Measurements from ENCODE around the gene SEC14L1.

Gene SEC14L1

DNA sequence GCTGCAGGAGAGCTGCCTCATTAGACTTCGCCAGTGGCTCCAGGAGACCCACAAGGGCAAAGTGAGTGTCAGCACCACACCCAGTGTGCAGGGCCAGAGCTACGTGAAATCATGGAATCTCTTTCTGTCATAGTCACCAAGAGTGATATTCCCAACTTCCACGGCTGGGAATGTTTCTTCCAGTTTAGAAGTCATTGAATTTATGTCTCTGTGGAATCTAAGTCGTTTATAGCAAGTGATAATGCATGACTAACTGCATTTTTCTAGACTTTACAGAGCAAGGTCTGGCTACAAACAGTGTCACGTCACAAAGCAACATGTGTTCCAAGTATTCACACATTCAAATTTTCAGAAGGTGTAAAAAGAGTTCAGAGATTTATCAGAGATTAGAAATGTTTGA is 55.5 kb downstream of the SEC14L1 start:
- DNase-seq: no peak

GRCh38 chr17:77197115-77197514 is 56.3 kb downstream of the SEC14L1 start:
- DNase-seq: no peak

- DNase-seq: no peak
Measured at GRCh38 chr17:77200711-77201110, 59.9 kb downstream of the SEC14L1 start.

DNA sequence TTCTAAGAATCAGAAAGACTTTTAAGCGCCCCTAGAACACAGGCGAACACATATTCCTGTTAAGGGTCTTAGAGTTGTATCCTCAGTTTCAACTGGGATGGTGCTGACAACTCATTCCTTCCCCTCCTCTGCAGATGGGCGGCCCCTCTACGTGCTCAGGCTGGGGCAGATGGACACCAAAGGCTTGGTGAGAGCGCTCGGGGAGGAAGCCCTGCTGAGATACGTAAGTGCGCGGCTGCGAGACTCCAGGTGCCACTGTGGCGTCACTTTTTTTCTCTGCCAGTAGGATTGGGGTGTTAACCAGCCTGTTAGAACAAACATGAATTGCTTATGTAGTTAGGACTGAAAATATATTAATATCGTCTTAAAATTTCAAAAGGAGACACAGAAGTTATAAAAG is 62.7 kb downstream of the SEC14L1 start:
- DNase-seq: no peak

DNA sequence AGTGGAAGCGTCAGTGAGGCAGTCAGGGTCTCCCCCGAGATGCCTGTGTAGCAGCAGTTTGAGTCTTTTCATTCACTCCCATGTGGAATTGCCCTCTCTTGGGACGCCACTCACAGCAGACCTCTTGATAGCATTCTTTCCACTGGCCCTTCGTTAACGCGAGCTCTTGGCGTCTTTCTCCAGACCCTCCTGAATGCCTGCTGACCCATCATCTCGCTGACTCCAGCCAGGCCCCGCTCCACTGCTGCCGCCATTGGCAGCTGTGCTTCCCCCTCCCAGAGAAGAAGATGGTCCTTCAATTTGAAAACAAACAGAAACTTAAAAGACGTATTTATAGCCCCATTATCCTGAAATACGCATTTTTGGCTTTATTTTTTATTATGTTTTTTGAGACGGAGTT is 63.1 kb downstream of the SEC14L1 start:
- no peak for DNase-seq

DNA sequence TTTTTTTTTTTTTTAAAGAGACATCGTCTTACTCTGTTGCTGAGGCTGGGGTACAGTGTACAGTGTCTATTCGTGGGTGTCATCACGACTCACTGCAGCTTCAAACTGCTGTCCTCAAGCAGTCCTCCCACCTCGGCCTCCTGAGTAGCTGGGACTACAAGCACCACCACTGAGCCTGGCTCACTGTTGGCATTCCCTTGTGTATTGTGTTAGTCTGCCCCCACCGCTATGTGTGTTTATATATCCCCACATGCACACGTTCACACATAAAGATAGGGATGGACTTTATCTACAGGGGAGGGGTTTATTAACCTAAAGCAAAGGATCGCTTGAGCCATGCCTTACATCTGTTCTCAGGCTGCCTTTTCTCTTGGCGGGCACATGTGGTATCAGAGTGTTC is 63.8 kb downstream of the SEC14L1 start:
- no peak for DNase-seq

DNA sequence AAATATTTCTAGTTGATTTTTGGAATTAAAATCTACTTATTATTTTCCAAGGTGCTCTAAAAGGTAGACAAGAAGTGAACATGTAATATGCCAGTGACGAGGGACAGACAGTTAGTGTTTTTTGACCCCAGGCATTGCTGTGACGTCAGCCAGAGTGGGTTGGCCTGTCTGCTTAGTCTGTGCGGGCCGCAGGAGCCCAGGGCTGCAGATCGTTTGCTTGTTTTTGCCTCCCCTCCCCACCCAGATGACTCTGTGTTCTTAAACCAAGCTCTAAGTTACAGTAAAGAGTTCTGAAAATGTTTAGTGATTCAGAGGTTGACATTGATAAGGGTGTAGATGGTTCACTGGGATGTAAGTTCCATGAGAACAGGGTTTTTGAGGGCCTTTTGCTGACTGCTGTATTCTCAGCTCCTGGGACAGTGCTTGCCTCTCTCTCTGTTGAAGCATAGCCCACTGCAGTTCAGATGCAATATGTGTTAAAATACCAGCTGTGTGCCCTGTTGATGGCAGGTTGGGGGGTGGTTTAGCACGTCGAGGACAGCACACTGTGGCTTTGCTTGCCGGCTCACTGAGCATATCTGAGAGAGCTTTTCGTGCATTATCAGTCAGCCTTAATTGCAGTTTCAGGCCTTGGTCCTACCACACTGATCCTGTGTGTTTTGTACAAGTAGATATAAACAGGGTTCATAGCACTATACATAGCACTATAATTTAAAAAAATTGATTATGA is 64.8 kb downstream of the SEC14L1 start:
- DNase-seq: no peak

- peak; percentile 40 for DNase-seq
Measured at GRCh38 chr17:77206158-77206956, 65.6 kb downstream of the SEC14L1 start.

- no peak for DNase-seq
Measured at GRCh38 chr17:77207689-77208216, 67.0 kb downstream of the SEC14L1 start.

DNA sequence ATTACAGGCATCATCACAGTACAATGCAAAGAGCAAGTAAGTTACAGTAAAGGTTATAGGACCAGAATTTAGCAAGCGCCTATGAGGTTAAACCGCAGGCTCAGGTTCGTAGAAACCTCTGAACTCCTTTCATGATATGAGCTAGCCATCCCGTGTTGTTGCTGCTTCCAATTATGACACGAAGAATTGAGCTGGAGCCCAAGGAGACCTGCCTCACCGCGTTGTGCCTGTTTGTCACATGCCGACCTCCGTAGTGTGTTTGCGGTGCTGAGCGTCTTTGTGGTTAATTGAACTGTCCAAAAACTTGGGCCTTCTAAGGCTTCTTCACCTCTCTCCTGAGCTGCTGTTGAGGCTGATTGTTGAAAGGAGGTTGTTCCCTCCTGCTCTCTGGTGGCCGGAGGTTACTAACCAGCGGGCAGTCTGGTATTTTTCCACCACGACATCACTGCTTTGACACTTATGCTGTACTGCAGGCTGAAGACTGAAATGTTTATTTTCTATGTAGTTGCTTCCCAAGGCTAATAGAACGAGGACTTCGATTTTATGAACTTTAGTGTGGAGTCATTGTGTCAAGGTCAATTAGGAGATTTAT is 67.5 kb downstream of the SEC14L1 start:
- DNase-seq: no peak

DNA sequence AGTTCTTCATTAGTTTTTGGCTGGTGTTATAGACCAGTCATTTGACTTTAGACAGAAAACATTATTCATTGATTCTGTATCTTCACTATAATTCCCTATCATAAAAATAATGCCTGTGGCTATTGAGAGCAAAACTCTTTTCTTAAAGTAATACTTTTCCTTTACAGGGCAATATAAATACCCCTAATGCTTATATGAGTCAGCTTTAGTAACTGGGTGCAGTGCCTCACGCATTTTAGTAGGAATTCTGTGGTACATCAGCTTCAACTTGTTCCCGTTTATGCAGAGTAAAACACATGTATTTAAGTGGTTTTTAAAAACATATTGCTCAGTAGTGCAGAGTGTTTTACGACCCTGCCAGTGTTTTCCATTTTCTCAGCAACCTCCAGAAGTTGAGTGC is 68.1 kb downstream of the SEC14L1 start:
- DNase-seq: no peak

- no peak for DNase-seq
Measured at GRCh38 chr17:77209330-77209748, 68.6 kb downstream of the SEC14L1 start.

- DNase-seq: no peak
Measured at GRCh38 chr17:77210331-77210730, 69.6 kb downstream of the SEC14L1 start.

DNA sequence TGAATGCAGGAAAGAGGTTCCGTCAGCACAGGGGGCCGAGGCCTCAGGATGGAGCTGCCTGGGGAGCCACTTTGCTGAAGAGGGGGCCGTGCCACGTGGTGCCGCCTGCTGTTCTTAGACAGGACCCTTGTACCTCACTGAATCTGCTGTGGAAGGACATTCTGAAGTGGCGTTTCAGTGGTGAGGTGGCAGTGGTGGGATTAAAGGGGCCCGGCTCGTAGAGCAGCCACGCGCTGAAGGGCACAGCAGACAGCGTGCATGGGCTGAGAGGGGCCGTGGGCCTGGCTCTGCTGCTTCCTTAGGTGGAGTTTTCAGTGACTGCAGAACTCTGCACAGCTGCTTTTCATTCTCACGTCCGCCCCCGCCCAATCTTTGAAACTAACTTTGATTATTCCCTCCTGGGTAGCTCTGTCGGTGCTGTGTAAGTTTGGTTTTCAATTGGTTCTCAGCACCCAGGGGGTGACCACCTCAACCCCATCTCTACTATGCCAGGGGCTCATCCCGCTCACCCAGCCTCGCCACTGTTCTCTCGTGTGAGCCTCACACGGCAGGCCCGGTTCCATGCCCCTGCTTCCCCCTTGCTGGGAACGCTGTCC is 70.3 kb downstream of the SEC14L1 start:
- DNase-seq: no peak

DNA sequence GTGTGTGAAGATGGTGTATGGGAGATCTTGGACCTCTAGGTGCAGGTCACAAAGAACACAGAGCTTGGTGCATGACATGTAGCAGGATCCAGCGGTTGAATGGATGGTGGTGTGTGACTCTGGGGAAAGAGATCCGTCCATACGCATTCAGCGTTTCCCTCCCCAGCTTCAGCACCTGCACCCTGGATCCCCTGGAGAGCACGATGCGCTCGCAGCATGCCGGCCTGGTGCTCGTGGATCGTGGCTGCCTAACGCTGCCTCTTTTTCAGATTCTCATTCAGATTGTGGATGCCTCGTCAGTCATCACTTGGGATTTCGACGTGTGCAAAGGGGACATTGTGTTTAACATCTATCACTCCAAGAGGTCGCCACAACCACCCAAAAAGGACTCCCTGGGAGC is 70.9 kb downstream of the SEC14L1 start:
- no peak for DNase-seq

- no peak for DNase-seq
Measured at GRCh38 chr17:77212081-77212832, 71.5 kb downstream of the SEC14L1 start.

- DNase-seq: no peak
Measured at GRCh38 chr17:77212833-77213777, 72.3 kb downstream of the SEC14L1 start.

DNA sequence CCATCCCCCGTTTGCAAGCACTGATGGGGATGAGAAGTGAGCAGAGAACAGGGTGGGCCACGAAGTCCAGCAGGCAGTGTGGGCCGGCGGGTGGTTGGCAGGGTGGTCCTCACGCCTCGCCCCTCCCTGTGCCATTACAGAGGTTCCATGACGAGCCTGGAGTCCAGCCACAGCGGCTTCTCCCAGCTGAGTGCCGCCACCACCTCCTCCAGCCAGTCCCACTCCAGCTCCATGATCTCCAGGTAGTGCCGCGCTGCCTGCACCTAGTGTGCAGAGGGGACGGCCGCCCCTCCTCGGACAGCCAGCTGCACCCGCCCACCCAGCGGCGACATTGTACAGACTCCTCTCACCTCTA is 73.0 kb downstream of the SEC14L1 start:
- no peak for DNase-seq

DNA sequence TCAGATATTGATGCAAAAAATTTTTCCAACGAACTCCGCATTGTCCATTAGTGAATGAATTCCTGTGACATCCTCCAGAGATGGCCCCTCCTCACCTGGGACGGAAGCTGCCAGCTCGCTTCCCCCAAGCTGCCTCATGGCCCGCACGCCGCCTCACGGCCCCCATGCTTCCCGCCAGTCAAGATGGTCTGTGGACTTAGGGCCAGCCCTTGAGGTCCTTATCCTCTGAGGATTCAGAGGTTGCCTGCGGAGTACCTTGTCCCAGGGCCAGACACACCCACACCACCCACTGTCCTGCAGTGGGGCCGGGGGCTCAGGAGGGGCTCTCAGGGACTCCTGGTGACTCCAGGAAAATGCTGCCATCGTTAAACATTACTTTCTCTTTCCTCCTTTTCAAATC is 73.6 kb downstream of the SEC14L1 start:
- no peak for DNase-seq

- DNase-seq: no peak
Measured at GRCh38 chr17:77214743-77215142, 74.0 kb downstream of the SEC14L1 start.

- no peak for DNase-seq
Measured at GRCh38 chr17:77215281-77215680, 74.5 kb downstream of the SEC14L1 start.

DNA sequence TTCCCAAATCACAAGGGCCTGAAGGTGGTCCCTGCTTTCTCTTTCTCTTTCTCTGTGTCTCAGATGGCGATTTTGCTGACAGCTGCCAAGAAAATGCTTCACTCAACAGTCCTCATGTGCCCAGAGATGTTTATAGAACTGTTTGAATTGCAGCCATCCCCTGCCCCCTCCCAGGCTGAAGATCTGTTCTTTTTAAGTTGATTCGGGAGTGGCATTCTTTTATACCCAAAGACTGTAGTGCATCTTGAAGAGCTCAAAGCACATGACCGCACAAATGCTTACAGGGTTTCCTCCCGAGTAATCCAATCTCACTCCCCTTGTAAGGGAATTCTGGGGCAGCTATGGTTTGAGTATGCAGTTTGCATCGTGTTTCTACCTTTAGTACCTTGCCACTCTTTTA is 75.7 kb downstream of the SEC14L1 start:
- no peak for DNase-seq

All from GDM1 (cell line).